Esophagus muscularis mucosa (tissue), 4 donors: ENCODE results near the gene ZBP1. TPM values are rescaled to one million over a fixed set of nuclear protein-coding genes. Genes with fewer than 3 reads are reported as not detected.

ENCODE experiments used
- DNase-seq: peaks from one replicate; pipeline ENCODE4 v3.0.0-alpha.2; 2017; ENCODE audit errors: extremely low spot score
- H3K27ac ChIP-seq, 4 donors: fragments of 200-600 bp; sonication (generic); replicated peaks in 1 of 4; 1 replicate in 3 of 4; 2 replicates in 1 of 4; pipeline ENCODE4 v1.5.1; 2016 to 2019; ENCODE audit warnings: mild to moderate bottlenecking in 1 of 4
- H3K27me3 ChIP-seq, 4 donors: fragments of 200-600 bp; sonication (generic); one replicate each; pipeline versions ENCODE4 v1.5.1 to v1.6.0; 2016 to 2019
- H3K36me3 ChIP-seq, 4 donors: fragments of 200-600 bp; sonication (generic); one replicate each; pipeline ENCODE4 v1.5.1; 2016 to 2019
- H3K4me1 ChIP-seq, 4 donors: fragments of 200-600 bp; sonication (generic); one replicate each; pipeline ENCODE4 v1.5.1; 2016 to 2019
- H3K4me3 ChIP-seq, 4 donors: fragments of 200-600 bp; sonication (generic); 1 replicate in 2 of 4; 2 replicates in 2 of 4; pipeline ENCODE4 v1.5.1; 2016 to 2019; ENCODE audit warnings: mild to moderate bottlenecking in 4 of 4, moderate library complexity in 1 of 4
- H3K9me3 ChIP-seq, 4 donors: fragments of 200-600 bp; sonication (generic); 1 replicate in 3 of 4; 2 replicates in 1 of 4; pipeline ENCODE4 v1.5.1; 2016 to 2019
- EP300 ChIP-seq: sonication (generic); formaldehyde crosslinking; IDR thresholded peaks from one replicate; pipeline ENCODE4 v1.6.1; 2017; ENCODE audit warnings: antibody characterized with exemption
- POLR2A ChIP-seq: fragments of 450-650 bp; IDR thresholded peaks from one replicate; pipeline ENCODE4 v1.6.1; 2017; ENCODE audit warnings: antibody characterized with exemption, moderate library complexity, mild to moderate bottlenecking, low read depth
- POLR2AphosphoS5 ChIP-seq, 2 donors: sonication (generic); formaldehyde crosslinking; IDR thresholded peaks; one replicate each; pipeline ENCODE4 v1.6.1; 2017; ENCODE audit warnings: antibody characterized with exemption in 2 of 2
- WGBS: methylation state at CpG from one replicate; pipeline ENCODE4 v1.1.5; 2018; 5-methylcytosine and 5-hydroxymethylcytosine counted together
- intact Hi-C: fragments of 100-400 bp; cut with DNase I; formaldehyde crosslinking; loops from one replicate; pipeline ENCODE4 v1.15.1; 2023
- total RNA-seq, 4 donors: library from RNA; depleted of rRNA; stranded (reverse); fragments of >200 nt; gene quantifications; one replicate each; pipeline versions ENCODE4 v1.1.0 to v1.2.1, GENCODE V29; 2016
- TF ChIP-seq, protein P1 (sequence below), 3 experiments: fragments of 200-600 bp in 2 of 3; fragments of 450-650 bp in 1 of 3; sonication (generic) in 2 of 3; IDR thresholded peaks; one replicate each; pipeline ENCODE4 v1.5.1; 2017 to 2019; ENCODE audit warnings: antibody characterized with exemption in 3 of 3, mild to moderate bottlenecking in 2 of 3, moderate library complexity in 1 of 3

The ZBP1 gene
- total RNA-seq, 4 donors from 2014 or later, result 0.33 to 0.75 TPM; not detected in 2

GRCh38 chr20:57617079-57617795, 3.0 kb downstream of the ZBP1 start:
- H3K4me1 ChIP-seq, result peaks cover 0 to 5% (median 3%) of the 10 kb centered on the region in 4 donors
- peaks cover 0 to 33% (median 0%) of the 10 kb centered on the region in 4 donors for H3K27me3 ChIP-seq
- no peak overlapping the region for H3K4me3 ChIP-seq
- H3K36me3 ChIP-seq, result no peaks in the 10 kb centered on the region
- intact Hi-C loops, result no loop called here
- no peaks in the 10 kb centered on the region for H3K9me3 ChIP-seq
- no peak for DNase-seq
- H3K27ac ChIP-seq, result no peak overlapping the region
- WGBS, result 83% methylated on average over 6 of the region's 6 CpGs
- TF ChIP-seq, protein P1, sequence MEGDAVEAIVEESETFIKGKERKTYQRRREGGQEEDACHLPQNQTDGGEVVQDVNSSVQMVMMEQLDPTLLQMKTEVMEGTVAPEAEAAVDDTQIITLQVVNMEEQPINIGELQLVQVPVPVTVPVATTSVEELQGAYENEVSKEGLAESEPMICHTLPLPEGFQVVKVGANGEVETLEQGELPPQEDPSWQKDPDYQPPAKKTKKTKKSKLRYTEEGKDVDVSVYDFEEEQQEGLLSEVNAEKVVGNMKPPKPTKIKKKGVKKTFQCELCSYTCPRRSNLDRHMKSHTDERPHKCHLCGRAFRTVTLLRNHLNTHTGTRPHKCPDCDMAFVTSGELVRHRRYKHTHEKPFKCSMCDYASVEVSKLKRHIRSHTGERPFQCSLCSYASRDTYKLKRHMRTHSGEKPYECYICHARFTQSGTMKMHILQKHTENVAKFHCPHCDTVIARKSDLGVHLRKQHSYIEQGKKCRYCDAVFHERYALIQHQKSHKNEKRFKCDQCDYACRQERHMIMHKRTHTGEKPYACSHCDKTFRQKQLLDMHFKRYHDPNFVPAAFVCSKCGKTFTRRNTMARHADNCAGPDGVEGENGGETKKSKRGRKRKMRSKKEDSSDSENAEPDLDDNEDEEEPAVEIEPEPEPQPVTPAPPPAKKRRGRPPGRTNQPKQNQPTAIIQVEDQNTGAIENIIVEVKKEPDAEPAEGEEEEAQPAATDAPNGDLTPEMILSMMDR (IDR thresholded peaks at IDR 0.05), result no peak

- H3K27ac ChIP-seq, result no peak overlapping the region
- no peak overlapping the region for H3K4me3 ChIP-seq
- no peak for DNase-seq
- peaks cover 0 to 5% (median 3%) of the 10 kb centered on the region in 4 donors for H3K4me1 ChIP-seq
- no peaks in the 10 kb centered on the region for H3K36me3 ChIP-seq
- WGBS, result 87% methylated on average over 12 of the region's 20 CpGs
- peaks cover 0 to 29% (median 0%) of the 10 kb centered on the region in 4 donors for H3K27me3 ChIP-seq
- no peaks in the 10 kb centered on the region for H3K9me3 ChIP-seq
- TF ChIP-seq EP300, result no peak
- TF ChIP-seq POLR2AphosphoS5 (IDR thresholded peaks at IDR 0.05), result no peak
- no peak for TF ChIP-seq POLR2A
- TF ChIP-seq, protein P1 (IDR thresholded peaks at IDR 0.05), result no peak
- intact Hi-C loops, result no loop called here
Measured at GRCh38 chr20:57616143-57616951, 3.9 kb downstream of the ZBP1 start.

DNA sequence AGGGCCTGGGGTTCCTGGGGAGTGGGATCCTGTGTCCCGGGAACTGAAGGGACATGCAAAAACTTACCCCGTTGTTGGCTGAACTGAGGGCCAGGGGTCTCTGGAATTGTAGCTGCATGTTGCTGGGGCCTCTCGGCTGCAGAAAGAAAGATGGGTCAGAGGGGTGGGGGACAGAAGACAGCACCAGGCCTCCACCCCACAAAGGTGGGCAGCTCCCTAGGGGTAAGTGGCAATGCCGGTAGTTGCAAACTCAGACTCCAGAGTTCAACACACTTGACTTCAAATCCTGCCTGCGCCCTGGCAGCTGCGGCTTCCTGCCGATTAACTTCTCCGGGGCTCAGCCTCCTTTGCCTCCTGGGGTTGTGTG, 4.8 kb downstream of the ZBP1 start:
- no peaks in the 10 kb centered on the region for H3K9me3 ChIP-seq
- H3K36me3 ChIP-seq, result no peaks in the 10 kb centered on the region
- intact Hi-C loops, result no loop called here
- WGBS, result 100% methylated on average over 1 of the region's 8 CpGs
- peaks cover 0 to 29% (median 0%) of the 10 kb centered on the region in 4 donors for H3K27me3 ChIP-seq
- H3K4me3 ChIP-seq, result no peak overlapping the region
- TF ChIP-seq POLR2AphosphoS5 (IDR thresholded peaks at IDR 0.05), result no peak
- no peak for TF ChIP-seq EP300
- TF ChIP-seq POLR2A, result no peak
- TF ChIP-seq, protein P1 (IDR thresholded peaks at IDR 0.05), result no peak
- DNase-seq, result no peak
- H3K27ac ChIP-seq, result no peak overlapping the region
- peaks cover 0 to 5% (median 3%) of the 10 kb centered on the region in 4 donors for H3K4me1 ChIP-seq

DNA sequence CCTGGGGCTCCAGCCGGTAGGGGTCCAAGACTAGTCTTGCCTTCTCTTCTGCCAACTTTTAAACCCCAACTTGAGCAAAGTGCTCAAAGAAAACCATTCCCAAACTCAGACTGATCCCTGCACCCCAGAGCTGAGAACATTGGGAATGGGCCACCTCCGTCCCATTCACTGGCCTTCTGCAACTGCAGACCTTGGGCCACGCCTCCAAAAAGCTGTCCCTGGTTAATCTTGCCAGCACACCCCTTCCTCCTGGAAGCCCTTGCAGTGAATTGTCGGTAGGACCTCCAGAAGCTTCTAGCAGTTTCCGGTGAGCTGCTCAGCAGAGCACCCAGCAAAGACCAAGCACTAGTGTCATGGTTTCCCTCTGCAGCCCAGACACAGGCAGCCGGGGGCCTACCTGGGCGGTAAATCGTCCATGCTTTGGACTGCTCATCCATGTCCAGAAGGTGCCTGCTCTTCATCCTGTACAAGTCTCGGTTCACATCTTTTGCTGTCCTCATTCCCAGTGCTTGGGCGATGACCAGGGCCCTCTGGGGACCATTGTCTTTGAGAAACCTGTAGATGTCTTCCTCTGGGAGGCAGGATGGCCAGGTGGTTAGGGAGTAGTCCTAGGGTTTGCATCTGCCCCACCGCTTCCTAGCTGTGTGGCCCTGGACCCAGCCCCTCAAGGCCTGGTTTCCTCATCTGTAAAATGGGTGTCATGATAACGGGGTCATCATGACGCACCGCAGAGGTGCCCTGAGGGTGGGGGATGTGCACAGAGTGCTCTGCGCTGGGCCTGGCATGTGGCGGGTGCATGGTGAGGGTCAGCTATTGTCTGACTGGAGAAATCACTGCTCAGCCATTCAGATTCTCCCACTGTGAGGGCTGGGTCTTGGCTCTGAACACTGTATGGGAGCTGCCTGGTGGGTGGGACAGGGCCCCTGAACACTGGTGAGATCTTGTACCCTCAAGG, 5.5 kb downstream of the ZBP1 start:
- intact Hi-C loops, result no loop called here
- H3K9me3 ChIP-seq, result no peaks in the 10 kb centered on the region
- peaks cover 0 to 5% (median 3%) of the 10 kb centered on the region in 4 donors for H3K4me1 ChIP-seq
- H3K36me3 ChIP-seq, result no peaks in the 10 kb centered on the region
- H3K4me3 ChIP-seq, result no peak overlapping the region
- TF ChIP-seq EP300 (no peak), POLR2AphosphoS5 (IDR thresholded peaks at IDR 0.05) (no peak), POLR2A (no peak)
- TF ChIP-seq, protein P1 (IDR thresholded peaks at IDR 0.05), result no peak
- peaks cover 0 to 35% (median 0%) of the 10 kb centered on the region in 4 donors for H3K27me3 ChIP-seq
- no peak for DNase-seq
- 98% methylated on average over 11 of the region's 16 CpGs for WGBS
- H3K27ac ChIP-seq, result no peak overlapping the region
